Epidermal melanocyte (primary cell): ENCODE results near the gene TPSAB1.

ENCODE experiments used
- DNase-seq: peaks from one replicate; pipeline ENCODE4 v3.0.0; 2011; ENCODE audit warnings: low spot score; ENCODE audit not compliant: insufficient read length

TPSAB1 gene

GRCh38 chr16:1210461-1210860 is 30.0 kb upstream of the TPSAB1 start:
- no peak for DNase-seq

DNA sequence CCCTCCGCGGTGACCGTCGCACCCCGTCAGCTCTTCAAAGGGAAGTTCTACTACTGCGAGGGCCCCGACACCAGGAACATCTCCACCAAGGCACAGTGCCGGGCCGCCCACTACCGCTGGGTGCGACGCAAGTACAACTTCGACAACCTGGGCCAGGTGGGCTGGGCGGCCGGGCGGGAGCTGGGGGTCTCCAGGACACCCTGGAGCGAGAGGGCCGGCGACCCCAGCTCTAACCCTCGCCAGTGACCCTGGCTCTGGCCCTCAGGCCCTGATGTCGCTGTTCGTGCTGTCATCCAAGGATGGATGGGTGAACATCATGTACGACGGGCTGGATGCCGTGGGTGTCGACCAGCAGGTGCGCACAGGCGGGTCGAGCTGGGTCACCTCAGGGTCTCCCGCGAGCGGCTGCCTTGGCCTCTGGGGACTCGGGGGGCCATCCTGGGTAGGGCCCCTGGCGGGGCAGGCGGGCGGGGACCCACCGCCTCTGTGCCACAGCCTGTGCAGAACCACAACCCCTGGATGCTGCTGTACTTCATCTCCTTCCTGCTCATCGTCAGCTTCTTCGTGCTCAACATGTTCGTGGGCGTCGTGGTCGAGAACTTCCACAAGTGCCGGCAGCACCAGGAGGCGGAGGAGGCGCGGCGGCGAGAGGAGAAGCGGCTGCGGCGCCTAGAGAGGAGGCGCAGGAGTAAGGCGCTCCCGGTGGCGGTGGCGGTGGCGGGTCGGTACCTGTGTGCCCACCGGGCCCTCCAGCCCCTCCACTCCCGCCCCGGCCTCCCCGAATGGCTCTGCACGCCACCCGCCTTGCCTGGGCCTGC is 28.8 kb upstream of the TPSAB1 start:
- DNase-seq = no peak

GRCh38 chr16:1212616-1213194 is 27.8 kb upstream of the TPSAB1 start:
- DNase-seq = no peak

GRCh38 chr16:1213231-1213630 is 27.3 kb upstream of the TPSAB1 start:
- no peak for DNase-seq

- no peak for DNase-seq
Observed at GRCh38 chr16:1213796-1214372, 26.6 kb upstream of the TPSAB1 start.

GRCh38 chr16:1214719-1215118 is 25.8 kb upstream of the TPSAB1 start:
- no peak for DNase-seq

- DNase-seq = no peak
Observed at GRCh38 chr16:1215574-1216295, 24.8 kb upstream of the TPSAB1 start.

GRCh38 chr16:1216296-1216619 is 24.2 kb upstream of the TPSAB1 start:
- no peak for DNase-seq

GRCh38 chr16:1216681-1217400 is 23.7 kb upstream of the TPSAB1 start:
- DNase-seq = no peak

DNA sequence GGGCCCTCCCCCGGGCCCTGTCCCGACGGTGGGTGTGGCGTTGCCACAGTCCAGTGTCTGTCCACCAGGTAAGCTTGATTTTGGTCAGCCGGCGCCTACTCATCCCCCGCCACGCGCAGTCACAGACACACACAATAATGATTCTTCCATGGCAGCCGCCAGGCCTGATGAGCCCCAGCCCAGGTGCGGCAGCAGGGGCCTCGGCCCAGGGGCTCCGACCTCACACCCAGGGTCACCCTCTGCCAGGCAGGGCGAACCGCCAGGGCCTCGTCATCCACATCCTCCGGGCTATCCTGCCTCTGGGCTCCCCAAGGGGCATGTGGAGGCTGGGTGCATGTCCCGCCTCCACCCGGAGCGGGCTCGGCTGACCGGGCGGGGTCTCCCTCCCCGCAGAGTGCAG is 23.0 kb upstream of the TPSAB1 start:
- no peak for DNase-seq

DNA sequence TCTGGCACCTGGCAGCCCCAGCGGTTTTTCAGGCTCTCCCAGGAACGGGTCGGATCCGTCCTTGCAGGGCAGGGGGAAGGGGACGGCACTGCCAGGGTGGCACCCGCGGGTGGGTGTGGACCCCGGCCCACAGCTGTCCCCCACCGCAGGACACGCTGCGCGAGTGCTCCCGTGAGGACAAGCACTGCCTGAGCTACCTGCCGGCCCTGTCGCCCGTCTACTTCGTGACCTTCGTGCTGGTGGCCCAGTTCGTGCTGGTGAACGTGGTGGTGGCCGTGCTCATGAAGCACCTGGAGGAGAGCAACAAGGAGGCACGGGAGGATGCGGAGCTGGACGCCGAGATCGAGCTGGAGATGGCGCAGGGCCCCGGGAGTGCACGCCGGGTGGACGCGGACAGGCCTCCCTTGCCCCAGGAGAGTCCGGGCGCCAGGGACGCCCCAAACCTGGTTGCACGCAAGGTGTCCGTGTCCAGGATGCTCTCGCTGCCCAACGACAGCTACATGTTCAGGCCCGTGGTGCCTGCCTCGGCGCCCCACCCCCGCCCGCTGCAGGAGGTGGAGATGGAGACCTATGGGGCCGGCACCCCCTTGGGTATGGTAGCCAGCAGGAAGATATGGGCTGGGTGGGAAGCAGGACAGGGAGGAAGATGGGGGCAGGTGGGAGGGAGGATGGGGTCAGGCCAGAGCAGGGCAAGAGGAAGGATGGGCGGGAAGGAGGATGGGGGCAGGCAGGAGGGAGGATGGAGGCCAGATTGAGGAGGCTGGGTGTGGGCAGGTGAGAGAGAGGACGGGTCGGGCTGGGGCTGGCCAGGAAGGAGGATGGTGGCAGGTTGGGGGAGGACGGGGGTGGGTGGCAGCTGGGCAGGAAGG is 22.2 kb upstream of the TPSAB1 start:
- no peak for DNase-seq

GRCh38 chr16:1218930-1219611 is 21.4 kb upstream of the TPSAB1 start:
- DNase-seq = no peak

DNA sequence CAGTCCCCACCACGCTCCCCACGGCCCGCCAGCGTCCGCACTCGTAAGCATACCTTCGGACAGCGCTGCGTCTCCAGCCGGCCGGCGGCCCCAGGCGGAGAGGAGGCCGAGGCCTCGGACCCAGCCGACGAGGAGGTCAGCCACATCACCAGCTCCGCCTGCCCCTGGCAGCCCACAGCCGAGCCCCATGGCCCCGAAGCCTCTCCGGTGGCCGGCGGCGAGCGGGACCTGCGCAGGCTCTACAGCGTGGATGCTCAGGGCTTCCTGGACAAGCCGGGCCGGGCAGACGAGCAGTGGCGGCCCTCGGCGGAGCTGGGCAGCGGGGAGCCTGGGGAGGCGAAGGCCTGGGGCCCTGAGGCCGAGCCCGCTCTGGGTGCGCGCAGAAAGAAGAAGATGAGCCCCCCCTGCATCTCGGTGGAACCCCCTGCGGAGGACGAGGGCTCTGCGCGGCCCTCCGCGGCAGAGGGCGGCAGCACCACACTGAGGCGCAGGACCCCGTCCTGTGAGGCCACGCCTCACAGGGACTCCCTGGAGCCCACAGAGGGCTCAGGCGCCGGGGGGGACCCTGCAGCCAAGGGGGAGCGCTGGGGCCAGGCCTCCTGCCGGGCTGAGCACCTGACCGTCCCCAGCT is 20.3 kb upstream of the TPSAB1 start:
- no peak for DNase-seq

GRCh38 chr16:1220841-1221627 is 19.5 kb upstream of the TPSAB1 start:
- no peak for DNase-seq

GRCh38 chr16:1221628-1222552 is 18.6 kb upstream of the TPSAB1 start:
- DNase-seq = no peak

DNA sequence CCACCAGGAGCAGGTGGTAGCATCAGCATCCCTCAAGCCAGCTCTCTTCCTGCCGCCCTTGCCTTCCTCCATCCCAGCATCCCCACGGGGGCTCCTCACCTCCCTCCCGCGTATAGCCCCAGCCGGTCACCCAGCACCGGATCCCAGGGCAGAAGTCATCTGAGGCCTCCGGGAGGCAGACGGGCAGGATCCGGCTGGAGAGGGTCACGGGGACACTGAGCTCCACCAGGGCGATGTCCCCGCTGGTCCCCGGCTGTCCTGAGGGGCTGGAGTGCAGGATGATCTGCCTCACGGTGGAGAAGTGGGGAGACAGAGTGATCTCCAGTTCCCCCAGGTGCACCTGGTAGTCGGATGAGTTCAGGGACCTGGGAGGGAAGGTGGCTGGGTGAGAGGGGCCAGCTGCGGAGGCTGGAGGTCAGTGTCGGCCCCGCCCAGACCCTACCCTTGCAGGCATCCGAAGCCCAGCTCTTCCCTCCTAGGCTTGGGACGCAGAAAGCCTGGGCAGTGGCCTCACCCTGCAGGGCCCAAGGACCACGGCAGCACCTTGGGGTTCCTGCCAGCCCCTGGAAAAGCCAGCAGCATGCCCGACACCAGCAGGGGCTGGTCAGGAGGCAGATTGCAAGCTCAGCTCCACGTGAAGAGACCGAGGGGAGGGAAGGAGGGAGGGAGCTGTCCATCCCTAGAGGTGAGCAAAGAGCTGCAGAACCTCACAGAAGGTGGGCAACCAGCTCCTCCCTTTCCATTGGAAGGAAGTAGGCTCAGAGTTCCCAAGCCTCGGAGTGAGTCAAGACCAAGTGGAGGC is 17.8 kb upstream of the TPSAB1 start:
- no peak for DNase-seq
